Measurements from ENCODE around the gene RBM43. TPM values are rescaled to one million over a fixed set of nuclear protein-coding genes. Genes with fewer than 3 reads are reported as not detected.

Gene RBM43
- total RNA-seq, 6 experiments from 2014 or later = 2.2 to 4.2 (median 3.3) TPM

DNA sequence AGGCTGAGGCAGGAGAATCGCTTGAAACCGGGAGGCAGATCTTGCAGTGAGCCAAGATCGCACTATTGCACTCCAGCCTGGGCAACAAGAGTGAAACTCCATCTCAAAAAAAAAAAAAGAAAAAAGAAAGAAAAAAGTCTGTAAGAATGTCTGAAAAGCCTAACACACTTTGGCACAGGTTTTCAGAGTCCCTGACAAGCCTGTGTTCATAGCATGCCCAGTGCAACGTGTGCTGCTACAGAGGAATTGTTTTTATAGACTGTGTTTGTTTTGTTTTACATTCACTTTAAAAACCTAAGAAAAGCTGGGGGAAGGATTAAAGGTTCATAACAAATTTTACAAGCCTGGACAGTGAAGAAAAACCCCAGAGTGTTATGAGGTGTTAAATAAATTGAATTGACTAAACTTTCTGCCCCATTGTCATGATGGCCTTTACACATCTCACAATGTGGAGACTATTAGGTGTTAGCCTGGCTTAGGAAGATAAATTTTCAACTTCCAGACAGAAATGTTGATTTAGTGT, 55.2 kb downstream of the RBM43 start:
- Histone ChIP-seq H3K27ac (no peak overlapping the region), H3K27me3 (no peaks in the 10 kb centered on the region), H3K4me1 (no peaks in the 10 kb centered on the region), H3K9me3 (no peaks in the 10 kb centered on the region), H3K36me3 (no peaks in the 10 kb centered on the region), H3K4me3 (no peak overlapping the region)
- TF ChIP-seq POLR2A (IDR thresholded peaks at IDR 0.05) = no peak
- TF ChIP-seq, protein P1, sequence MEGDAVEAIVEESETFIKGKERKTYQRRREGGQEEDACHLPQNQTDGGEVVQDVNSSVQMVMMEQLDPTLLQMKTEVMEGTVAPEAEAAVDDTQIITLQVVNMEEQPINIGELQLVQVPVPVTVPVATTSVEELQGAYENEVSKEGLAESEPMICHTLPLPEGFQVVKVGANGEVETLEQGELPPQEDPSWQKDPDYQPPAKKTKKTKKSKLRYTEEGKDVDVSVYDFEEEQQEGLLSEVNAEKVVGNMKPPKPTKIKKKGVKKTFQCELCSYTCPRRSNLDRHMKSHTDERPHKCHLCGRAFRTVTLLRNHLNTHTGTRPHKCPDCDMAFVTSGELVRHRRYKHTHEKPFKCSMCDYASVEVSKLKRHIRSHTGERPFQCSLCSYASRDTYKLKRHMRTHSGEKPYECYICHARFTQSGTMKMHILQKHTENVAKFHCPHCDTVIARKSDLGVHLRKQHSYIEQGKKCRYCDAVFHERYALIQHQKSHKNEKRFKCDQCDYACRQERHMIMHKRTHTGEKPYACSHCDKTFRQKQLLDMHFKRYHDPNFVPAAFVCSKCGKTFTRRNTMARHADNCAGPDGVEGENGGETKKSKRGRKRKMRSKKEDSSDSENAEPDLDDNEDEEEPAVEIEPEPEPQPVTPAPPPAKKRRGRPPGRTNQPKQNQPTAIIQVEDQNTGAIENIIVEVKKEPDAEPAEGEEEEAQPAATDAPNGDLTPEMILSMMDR (IDR thresholded peaks at IDR 0.05) = no peak
- ATAC-seq = no peak
- WGBS (ENCODE audit: insufficient coverage, low coverage, low lambda C conversion rate, missing lambda C conversion rate) = 73% methylated on average over 4 of the region's 4 CpGs
- DNase-seq = no peak
- intact Hi-C loops (cut with DNase I) = no loop called here

GRCh38 chr2:151205571-151205970, 56.1 kb downstream of the RBM43 start:
- DNase-seq (no peak), ATAC-seq (no peak)
- Histone ChIP-seq H3K27me3 (no peaks in the 10 kb centered on the region), H3K4me1 (no peaks in the 10 kb centered on the region), H3K4me3 (no peak overlapping the region), H3K9me3 (no peaks in the 10 kb centered on the region), H3K36me3 (no peaks in the 10 kb centered on the region), H3K27ac (no peak overlapping the region)
- TF ChIP-seq, protein P1 (IDR thresholded peaks at IDR 0.05) = no peak
- TF ChIP-seq POLR2A (IDR thresholded peaks at IDR 0.05) = no peak
- 71% methylated on average over 3 of the region's 3 CpGs for WGBS (ENCODE audit: insufficient coverage, low coverage, low lambda C conversion rate, missing lambda C conversion rate)
- intact Hi-C loops (cut with DNase I) = no loop called here

GRCh38 chr2:151204756-151205155, 56.9 kb downstream of the RBM43 start:
- WGBS (ENCODE audit: insufficient coverage, low coverage, low lambda C conversion rate, missing lambda C conversion rate) = 74% methylated on average over 3 of the region's 3 CpGs

DNA sequence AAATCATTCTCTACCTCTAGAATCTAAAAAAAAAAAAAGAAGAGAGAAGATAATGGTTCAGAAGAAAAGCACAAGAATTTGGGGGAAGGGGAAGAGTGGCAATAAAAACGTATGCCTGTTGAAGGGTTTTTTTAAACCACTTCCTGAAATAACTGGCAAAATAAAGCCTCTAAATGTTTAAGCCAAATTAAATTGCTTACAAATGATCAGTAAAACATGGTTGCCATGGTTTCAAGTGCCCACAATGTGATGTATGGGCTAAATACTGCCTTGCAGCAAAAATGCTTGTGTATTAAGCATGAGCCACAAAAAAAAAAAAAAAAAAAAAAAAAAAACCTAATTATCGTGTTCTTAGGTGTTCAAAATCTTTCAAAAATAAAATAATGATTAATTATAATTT, 60.8 kb downstream of the RBM43 start:
- ATAC-seq = no peak
- H3K4me1 ChIP-seq = no peaks in the 10 kb centered on the region
- intact Hi-C loops (cut with DNase I) = no loop called here
- no peaks in the 10 kb centered on the region for H3K27me3 ChIP-seq
- no peaks in the 10 kb centered on the region for H3K36me3 ChIP-seq
- DNase-seq = no peak
- no peak for TF ChIP-seq POLR2A (IDR thresholded peaks at IDR 0.05)
- TF ChIP-seq, protein P1 (IDR thresholded peaks at IDR 0.05) = no peak
- H3K27ac ChIP-seq = no peak overlapping the region
- H3K9me3 ChIP-seq = no peaks in the 10 kb centered on the region
- H3K4me3 ChIP-seq = no peak overlapping the region
- WGBS (ENCODE audit: insufficient coverage, low coverage, low lambda C conversion rate, missing lambda C conversion rate) = 22% methylated on average over 2 of the region's 2 CpGs

More at GRCh38 chr2:151204756-151205155, 56.9 kb downstream of the RBM43 start:
- Histone ChIP-seq H3K36me3 (no peaks in the 10 kb centered on the region), H3K9me3 (no peaks in the 10 kb centered on the region), H3K4me3 (no peak overlapping the region), H3K4me1 (no peaks in the 10 kb centered on the region), H3K27ac (no peak overlapping the region), H3K27me3 (no peaks in the 10 kb centered on the region)
- TF ChIP-seq POLR2A (IDR thresholded peaks at IDR 0.05) = no peak
- TF ChIP-seq, protein P1 (IDR thresholded peaks at IDR 0.05) = no peak
- ATAC-seq (no peak), DNase-seq (no peak)
- intact Hi-C loops (cut with DNase I) = no loop called here

GRCh38 chr2:151200277-151200676, 61.4 kb downstream of the RBM43 start:
- Histone ChIP-seq H3K4me3 (no peak overlapping the region), H3K4me1 (no peaks in the 10 kb centered on the region), H3K36me3 (no peaks in the 10 kb centered on the region), H3K27ac (no peak overlapping the region), H3K27me3 (no peaks in the 10 kb centered on the region), H3K9me3 (no peaks in the 10 kb centered on the region)
- DNase-seq (no peak), ATAC-seq (no peak)
- whole genome bisulfite sequencing (ENCODE audit: insufficient coverage, low coverage, low lambda C conversion rate, missing lambda C conversion rate) = 67% methylated on average over 5 of the region's 5 CpGs
- TF ChIP-seq POLR2A (IDR thresholded peaks at IDR 0.05) = no peak
- TF ChIP-seq, protein P1 (IDR thresholded peaks at IDR 0.05) = no peak
- intact Hi-C loops (cut with DNase I) = no loop called here
